Measurements from ENCODE around the gene TPRX2. TPM values are rescaled to one million over a fixed set of nuclear protein-coding genes. Genes with fewer than 3 reads are reported as not detected.

Gene TPRX2
- total and polyA plus RNA-seq, 10 of the 15 experiments (the other 5 are each of a cell fraction or from before 2014, with no cell fraction given) = not detected

GRCh38 chr19:47863514-47863936 is 4.5 kb downstream of the TPRX2 start:
- POLR2A ChIA-PET = no interaction called here
- TF ChIP-seq IKZF1 (conservative IDR thresholded peaks at IDR 0.05) (no peak), SMC3 (IDR thresholded peaks at IDR 0.05; ENCODE audit: borderline replicate concordance, low read length) (peak; percentile 54; the same call in 1 of the 2 replicates), ZBTB40 (IDR thresholded peaks at IDR 0.05; ENCODE audit: borderline replicate concordance) (no peak), RAD21 (IDR thresholded peaks at IDR 0.05; ENCODE audit: insufficient read depth, low read depth, low read length) (peak; percentile 70), MLLT1 (IDR thresholded peaks at IDR 0.05) (no peak), ZBTB4 (CRISPR knock-in tag; IDR thresholded peaks at IDR 0.05) (no peak), RB1 (IDR thresholded peaks at IDR 0.05; ENCODE audit: borderline replicate concordance) (no peak), ZNF24 (IDR thresholded peaks at IDR 0.05) (no peak), WRNIP1 (IDR thresholded peaks at IDR 0.05; ENCODE audit: borderline replicate concordance, low read depth, low read length) (no peak), FOS (IDR thresholded peaks at IDR 0.05; ENCODE audit: borderline replicate concordance, extremely low read depth, insufficient read length) (no peak), ZBED1 (IDR thresholded peaks at IDR 0.05; ENCODE audit: borderline replicate concordance) (no peak), ZBTB33 (IDR thresholded peaks at IDR 0.05) (no peak), IRF4 (IDR thresholded peaks at IDR 0.05; ENCODE audit: low read depth, low read length) (no peak)

More at GRCh38 chr19:47863514-47863936, 4.5 kb downstream of the TPRX2 start:
- FAIRE-seq (peak; percentile 88), ATAC-seq (peak; percentile 98), DNase-seq (ENCODE audit: low read depth, low spot score) (no peak)
- Histone ChIP-seq H3K9me3 (replicated peaks; ENCODE audit: control insufficient read depth, insufficient read depth, low read length) (no peaks in the 10 kb centered on the region; the same call in 1 of the 3 replicates), H3K27me3 (replicated peaks in 1 of 2; ENCODE audit: control insufficient read depth in 2 of 2, insufficient read depth in 2 of 2, low read length in 1 of 2) (no peaks in the 10 kb centered on the region), H3K27ac (ENCODE audit: control insufficient read depth, insufficient read depth) (no peak overlapping the region), H3K79me2 (ENCODE audit: control insufficient read depth, insufficient read depth, low read length) (no peaks in the 10 kb centered on the region), H4K20me1 (ENCODE audit: control insufficient read depth, insufficient read depth) (no peaks in the 10 kb centered on the region), H2AFZ (ENCODE audit: control insufficient read depth, low read depth, low read length) (no peak overlapping the region), H3K9ac (ENCODE audit: control insufficient read depth, insufficient read depth, low read length) (no peak overlapping the region), H3K4me2 (ENCODE audit: control insufficient read depth, insufficient read depth) (no peak overlapping the region), H3K4me1 (ENCODE audit: control insufficient read depth, insufficient read depth, low read length) (no peaks in the 10 kb centered on the region), H3K4me3 (no peak overlapping the region), H3K36me3 (ENCODE audit: control insufficient read depth in 2 of 2, insufficient read depth in 2 of 2, low read length in 1 of 2) (no peaks in the 10 kb centered on the region)
- in situ Hi-C loops (cut with MboI) (loop anchor here (25.0 kb wide), 1 partner anchor 699 kb away; the partner anchor contains the start of gene SULT2B1), intact Hi-C loops (cut with micrococcal nuclease; ENCODE audit: unreplicated experiment) (no loop called here)
- CTCF ChIA-PET = interaction anchor here (0.6 to 2.4 kb wide), 8 partner anchors 14 to 1599 kb away, joined by 3 to 8 read pairs (median 3); partner anchors contain the start of gene EHD2
- no TSS peak for BruUV-seq (replicated peaks)
- SMC1A ChIA-PET (ENCODE audit: uncharacterized antibody, unreplicated experiment) = interaction anchor here (1.5 kb wide), 1 partner anchor 97 kb away, joined by 3 read pairs; no protein-coding TSS in a partner anchor
- WGBS (ENCODE audit: insufficient coverage, insufficient replicate concordance, low lambda C conversion rate, missing lambda C conversion rate) = 11% methylated on average over 14 of the region's 14 CpGs
- RAD21 ChIA-PET (ENCODE audit: unreplicated experiment) = no interaction called here
